GM19035 (cell line): ENCODE measurements around the gene SND1.

Experiments
- ATAC-seq: cut with Tn5 transposase; IDR thresholded peaks from one replicate; pipeline ENCODE4 v1.9.1; 2021; ENCODE audit not compliant: unreplicated experiment

The SND1 gene

DNA sequence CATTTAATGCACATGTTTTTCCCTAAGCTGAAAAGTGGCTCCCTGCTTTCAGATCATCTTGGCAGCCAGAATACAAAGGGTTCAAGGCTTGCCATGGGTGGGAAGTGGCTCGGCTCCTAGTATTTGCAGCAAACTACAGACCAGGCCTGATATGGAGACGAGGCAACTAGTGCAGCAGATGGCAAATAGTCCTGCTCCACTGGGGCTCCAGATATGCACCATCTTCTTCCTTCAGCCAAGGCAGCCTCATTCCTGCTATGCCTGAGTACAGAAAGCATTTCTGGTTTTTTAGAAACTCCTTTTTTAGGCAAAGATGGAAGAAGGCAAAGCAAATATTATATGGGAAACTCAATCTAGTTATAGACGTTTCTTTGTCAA is 355.3 kb downstream of the SND1 start:
- no peak for ATAC-seq

DNA sequence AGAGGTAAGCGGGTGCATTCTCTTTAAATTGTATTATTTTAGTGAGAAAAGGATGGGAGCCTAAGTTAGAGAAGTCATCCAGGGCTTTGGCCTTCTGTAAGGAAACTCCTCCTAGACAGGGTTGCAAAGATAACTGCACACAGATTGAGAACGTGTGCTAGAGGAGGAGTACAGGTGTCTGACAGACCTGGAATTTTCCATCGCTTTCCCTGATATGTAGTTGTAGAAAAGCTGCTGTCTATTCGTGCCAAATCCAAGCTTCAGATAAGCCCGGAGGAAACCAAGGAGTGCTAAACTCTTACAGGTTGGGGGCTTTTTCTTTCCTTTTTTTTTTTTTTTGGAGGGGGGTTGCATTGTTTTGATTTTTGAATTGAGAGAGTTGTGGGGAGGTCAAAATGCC is 356.1 kb downstream of the SND1 start:
- ATAC-seq = no peak

DNA sequence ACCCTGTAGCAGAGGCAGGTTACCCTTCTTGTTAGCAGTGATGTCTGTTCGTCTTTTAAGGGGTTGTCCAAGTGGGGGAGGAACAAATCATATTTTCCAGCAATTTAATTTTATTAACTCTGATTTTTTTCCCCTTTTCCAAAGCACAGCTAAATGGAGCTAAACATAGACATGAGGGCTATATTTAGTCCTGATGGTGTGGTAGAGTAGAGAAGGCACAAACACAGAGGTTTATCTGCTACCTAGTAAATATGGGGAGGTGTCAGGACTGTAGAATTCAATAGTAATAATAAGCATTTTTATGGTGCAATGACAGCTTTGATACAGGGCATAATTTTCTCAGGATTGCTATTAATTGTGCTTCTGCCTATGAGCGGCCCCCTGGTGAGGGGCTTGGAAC is 356.8 kb downstream of the SND1 start:
- ATAC-seq = no peak

DNA sequence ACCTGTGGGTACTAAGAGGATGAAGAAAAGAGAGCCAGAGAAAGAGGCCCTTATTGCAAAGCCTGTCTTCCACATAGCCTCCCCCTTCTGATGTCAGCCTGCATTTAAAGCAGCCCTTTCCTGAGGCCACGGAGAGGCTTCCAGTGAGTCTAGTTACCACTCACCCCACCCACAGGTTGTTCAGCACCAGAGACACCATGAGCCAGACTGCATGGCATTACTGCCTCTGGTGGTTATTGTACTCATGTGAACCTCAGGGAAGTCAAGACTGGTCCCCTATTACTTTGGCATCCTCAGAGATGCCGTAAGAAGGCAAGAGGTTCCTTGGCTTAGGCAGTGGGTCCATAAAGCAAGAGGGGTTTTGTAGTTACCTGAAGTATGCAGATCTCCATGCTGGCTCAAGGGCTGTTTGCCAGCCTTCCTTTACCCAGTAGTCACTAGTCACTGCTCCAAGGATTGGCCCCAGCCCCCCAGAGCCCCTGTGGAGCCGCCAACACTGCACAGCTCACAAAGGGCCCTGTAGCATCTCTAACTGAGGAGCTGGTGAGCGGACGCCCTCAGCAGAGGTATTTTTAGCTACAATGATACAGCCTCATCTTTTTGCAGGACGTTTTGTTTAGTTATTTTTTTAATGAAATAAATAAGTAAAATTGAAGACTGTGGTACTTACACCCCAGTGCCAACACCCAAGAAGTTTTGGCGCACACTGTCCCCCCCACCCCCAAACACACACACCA is 358.6 kb downstream of the SND1 start:
- no peak for ATAC-seq

DNA sequence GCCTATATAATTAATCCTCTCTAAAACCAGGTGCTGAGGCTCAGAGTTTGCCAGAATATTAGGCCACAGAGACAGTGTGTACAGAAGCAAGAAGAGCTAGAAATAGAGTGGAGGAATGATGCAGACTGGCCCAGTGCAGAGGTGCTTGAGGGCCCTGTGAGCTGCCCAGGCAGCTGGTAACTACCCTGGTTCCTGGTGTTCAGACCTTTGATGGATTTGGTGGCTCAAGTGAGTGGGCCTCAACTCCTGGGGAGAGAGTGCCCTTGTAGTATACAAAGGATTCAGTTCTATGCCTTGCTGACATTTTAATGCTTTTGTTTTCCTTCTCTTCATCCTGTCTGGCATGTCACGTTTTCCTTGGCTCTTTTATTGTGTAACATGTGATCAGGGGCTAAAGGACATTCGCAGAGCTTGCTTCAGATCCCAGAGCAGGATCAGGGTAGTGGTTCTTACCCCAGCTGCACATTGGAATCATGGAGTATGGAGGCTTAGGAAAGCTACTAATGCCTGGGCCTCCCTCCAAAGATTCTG is 359.2 kb downstream of the SND1 start:
- no peak for ATAC-seq

DNA sequence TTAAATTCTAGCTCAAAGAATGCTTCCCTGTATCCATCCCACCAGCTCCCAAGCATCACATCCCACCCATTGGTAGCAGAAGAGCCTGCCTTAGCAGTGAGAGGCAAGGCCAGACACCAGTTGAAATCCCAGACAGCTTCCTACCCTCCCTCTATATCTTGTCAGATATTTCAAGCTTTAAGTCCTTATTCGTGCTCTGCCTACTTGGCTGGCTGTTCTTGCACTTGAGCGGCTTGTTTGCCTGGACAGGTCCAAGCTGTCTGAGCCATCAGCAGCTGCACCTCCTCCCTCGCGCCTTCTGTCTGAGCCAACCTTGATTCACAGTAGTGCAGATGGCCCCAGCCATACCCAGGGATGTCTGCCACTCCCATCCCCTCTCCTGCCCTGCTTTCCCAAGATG is 362.8 kb downstream of the SND1 start:
- no peak for ATAC-seq

DNA sequence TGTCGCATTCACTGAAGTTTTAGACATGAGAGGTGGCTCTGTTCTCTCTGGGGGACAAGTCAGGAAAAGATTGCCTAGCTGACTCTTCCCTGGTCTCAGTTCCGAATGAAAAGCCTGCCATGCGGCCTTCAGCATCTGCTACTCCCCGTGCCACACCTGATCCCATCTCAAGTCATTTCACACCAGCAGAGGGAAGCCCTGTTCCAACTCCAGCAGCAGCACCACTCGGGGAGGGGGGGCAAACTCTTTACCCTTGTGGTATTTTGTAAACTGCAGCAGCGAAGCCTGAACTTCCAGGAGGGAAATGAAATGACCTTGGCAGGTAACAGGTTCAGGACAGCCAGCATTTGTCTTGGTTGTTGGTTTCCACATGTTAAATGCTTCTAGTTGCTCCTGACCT is 365.5 kb downstream of the SND1 start:
- no peak for ATAC-seq

DNA sequence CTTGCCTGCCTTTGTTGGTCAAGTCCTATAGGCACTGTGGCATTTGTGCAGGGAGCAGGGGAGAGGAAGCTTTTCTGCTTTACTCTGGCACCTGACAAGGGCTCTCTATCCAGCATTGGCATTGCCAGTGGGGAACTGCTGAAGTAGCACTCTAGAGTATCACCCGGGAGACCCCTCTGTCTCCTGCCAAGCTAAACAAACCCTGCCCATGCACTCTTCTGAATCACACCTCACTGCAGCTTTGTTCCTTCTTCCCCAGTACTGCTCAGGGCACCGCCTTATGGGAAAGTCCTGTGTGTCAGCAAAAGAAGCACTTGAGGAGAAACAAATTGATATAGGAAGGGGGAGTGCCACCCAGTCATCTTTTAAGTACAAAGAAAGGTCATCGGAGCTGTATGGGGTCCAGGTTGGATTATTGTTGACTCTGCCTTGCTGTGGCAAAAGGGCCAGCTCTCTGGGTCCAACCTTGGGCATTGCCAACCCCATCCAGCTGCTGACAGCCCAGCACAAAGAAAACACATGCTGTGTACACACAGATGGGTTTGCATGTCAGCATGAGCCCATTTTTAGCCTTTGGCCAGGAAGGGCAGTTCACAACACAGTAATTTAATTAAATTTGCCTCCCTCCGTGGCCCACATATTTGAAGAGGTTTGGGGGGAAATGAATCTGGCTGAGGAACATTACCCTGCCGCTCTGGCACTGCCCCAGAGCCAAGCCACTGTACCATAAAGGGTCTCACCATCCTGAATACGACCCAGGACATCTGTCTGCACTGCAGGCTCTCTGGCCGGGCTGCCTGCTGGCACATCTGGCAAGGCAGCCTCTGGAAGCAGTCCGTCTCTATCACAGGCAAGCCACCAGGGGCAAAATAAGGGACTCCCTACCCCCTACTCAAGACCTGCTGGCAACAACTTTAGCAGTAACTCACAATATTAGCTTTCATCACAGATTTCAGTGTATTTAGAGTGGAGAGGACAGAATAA is 366.2 kb downstream of the SND1 start:
- no peak for ATAC-seq

DNA sequence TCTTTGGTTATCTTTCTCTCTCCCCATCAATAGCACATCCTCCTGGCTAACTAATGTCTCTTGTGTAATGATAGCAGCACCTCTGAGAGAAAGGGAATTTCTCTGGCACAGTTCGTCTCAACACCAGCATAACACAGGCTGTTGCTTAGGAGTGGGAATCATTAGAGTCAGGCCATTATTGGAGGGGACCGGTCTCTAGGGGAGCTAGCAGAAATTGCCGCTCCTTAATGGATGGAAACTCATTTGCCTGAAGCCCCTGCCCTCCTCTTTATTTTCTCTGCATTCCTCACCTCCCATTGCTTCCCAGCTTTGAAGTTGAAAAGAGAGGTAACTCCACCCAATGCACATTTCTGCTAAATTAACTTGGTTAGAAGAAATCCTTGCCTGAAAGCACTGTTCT is 367.3 kb downstream of the SND1 start:
- ATAC-seq = no peak

DNA sequence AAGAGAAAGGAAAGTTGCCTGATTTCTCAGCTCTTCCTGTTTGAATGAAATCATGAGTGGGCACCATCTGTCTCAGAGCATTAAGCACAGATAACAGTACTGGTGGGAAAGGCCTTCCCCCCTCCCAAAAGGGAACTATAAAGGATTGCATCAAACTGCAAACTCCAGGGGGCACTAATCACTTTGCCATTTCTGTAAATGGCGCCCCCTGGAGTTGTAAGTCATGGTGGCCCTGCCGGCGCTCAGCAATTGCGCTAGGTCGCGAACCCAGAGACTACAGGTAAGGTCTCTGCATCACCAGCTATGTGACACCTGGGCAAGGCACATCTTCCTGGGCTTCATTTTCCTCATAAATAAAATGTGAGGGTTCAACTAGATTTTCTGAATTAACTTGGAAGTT is 368.2 kb downstream of the SND1 start:
- ATAC-seq = no peak

DNA sequence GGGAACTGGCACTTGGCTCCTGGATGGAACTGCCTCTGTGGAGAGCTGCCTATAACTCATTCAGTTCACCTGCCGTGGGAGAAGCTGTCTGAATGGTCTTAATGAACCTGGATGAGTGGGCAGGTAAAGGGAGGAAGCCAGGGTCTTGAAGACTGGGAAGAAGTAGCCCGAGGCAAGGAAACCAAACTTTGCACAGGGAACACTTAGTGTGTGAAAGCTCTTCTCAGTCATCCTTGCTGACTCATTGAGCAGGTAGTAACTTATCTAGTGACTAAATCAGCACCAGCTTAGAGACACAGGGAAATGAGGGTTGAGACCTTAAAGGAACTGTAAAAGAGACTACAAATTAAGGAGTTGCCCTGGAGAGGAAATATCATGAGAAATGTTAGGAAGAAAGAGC is 369.4 kb downstream of the SND1 start:
- no peak for ATAC-seq

DNA sequence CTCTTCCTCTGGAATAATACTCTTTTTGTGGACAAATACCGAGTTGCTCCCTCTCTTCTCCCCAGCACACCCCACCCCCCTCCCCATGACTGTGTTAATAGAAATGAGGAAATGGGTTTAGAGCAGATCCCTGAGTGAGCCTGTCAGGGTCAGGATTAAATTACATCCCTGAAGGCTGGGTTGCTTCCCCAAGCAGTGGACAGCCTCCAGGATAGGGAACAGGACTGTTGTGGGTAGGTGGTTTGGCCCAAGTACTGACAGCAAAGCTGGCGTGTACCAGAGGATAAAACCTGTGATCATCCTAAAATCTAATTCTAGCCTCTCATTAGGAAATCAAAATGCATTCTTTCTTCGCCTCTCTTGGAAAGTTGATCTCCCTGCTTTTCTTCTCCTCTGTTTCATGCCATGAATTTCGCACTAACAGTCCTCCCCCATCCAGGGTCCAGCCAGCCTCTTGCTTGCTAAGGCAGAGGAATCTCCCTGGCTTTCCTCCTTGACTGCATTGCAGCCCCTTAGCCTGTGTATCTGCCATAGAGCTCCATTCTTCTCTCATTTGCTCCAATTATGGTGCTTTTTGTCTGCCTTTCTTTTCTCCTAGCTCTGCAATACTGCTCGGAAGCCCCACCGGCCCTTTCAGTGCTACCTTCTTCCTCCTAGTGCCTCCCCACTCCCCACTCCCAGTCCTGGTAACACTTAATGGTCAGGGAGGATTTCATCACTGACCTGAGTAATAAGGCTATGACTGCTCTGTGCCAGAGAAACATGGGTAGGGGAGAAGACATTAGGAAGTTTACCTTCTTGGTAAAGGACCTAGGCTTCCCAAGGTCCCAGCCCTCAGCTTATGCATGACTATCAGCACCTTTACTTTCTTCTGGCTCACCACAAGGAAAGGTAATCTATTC is 370.9 kb downstream of the SND1 start:
- ATAC-seq = no peak

DNA sequence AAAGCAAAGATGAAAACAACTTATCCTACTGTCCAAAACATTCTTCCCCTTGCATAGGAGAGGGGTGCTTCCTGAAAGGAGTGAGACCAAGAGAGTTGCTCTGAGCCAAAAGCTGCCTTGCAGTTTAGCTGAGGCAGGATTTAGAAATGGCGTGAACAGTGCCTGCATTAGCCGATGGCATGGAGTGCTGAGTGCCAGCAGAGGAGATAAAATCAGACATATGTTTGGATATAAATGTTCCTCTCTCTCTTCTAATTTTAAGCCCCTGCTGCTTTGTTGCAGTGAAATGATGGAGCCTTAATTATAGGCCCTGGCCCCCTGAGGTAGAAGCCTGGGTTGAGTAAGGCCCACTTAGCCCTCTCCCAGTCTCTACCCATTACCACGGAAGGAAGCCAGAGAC is 372.2 kb downstream of the SND1 start:
- no peak for ATAC-seq

DNA sequence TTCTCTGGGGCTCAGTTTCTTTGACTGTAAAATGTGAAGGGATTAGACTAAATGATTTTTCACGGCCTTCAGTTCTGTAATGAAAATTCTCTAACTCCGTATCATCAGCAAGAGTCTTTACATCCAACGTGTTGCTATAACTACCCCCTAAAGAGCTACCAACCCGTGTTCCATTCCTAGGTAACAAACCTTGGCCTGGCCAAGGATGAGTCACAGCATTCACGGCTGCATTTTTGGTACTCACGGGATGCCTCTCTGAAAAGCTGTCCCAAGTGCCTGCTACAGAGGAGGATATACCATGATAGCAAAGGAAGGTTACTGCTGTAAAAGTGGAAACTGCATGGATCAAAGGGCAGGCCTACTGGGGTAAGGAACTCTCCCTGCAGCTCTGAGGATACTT is 373.4 kb downstream of the SND1 start:
- no peak for ATAC-seq

DNA sequence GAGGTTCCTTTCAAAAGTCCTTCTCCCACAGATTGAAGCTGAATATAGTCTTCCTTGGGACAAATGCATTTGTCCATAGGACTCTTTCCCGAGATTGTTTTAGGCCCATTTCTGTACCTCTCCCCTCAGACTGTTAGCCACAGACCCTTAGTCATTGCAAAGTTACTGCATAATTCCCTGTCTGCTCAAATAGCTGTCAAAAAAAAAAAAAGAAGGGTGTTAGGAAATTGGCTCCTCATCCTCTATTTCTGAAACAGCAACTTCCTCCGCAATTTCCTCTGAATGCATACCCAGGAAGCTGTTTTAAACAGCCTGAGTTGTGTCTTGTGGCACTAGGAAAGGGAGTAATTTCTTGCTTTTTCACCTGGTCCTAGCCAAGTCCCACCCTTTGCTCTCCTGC is 373.8 kb downstream of the SND1 start:
- ATAC-seq = no peak

DNA sequence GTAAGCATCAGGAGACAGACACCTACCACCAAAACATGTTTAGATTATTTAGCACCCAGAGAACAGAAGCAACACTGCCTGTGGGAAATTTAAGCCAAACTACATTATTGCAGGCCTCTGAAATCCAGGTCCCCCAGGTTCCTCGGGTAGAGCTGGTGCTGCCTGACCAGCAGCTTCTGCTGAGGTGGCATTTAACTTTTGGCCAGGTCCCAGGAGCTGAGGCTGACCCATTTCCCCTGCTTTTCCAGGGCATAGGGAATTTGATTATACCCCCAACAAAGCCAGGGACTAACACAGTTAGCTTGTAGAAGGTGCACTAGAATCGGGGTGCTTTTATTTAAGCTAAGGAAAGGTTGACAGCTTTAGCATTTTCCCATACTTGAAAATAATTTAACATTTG is 374.6 kb downstream of the SND1 start:
- no peak for ATAC-seq

DNA sequence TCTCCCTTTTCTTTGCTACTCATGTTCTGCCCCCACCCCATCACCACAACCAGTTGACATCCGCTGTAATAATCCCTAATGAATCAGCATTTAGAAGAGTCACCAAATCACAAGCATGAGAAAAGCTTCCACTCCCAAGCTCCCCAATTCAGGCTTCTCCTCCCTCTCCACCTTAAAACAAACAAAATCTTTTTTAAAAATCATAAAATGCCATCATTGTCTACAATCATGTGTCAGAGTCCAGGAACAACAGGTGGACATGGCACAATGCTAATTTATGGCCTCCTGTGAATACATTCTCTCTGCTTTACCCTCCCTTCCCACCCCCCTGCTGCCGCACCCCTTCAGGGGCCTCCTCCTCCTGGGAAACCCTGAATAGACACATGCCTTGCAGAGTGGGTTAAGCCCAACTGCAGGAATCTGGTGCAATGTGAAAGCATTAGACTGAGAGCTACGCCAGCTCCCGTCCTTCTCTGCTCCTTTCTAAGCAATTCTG is 375.5 kb downstream of the SND1 start:
- ATAC-seq = no peak

DNA sequence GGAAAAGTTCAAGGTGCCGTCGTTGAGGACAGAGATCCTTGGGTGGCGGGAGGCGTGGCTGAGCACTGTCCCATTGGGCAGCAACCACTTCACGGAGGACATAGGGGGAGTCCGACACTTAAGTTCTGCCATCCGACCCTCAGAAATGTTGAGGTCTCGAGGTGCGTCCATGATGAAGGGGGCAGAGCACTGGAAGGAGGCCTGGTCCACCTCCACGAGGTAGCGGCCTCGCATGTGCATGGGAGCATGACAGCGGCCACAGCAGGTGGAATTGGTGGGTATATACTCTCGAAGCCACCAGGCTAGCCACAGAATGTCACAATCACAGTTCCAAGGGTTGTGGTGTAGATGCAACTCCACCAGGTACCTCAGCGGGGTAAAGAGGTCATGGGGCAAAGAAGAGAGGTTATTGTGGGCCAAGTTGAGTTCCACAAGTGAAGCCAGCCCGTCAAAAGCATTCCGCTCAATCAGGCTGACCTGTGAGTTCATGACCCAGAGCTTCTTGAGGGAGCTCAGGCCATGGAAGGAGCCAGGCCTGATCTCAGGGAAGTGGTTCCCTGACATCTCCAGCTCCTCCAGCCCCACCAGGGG is 377.5 kb downstream of the SND1 start:
- no peak for ATAC-seq

DNA sequence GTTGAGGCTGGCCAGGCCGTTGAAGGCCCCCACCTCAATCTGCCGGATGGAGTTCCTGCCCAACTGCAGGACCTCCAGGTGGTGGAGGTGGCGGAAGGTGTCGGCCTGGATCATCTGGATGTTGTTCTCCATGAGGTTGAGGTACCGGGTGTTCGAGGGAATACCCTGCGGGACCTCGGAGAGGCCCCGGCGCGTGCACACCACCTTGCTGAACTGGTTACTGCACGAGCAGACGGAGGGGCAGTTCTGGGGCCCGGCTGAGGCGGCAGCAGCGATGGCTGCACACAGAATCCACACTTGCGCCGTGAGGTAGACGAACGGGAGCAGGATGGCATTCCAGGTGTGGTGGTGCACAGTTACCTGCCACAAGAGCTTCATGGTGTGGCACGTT is 378.3 kb downstream of the SND1 start:
- ATAC-seq = no peak
